KMS-11 (cell line): ENCODE measurements around the gene RTL10.

ENCODE experiments used
- H2AFZ ChIP-seq: fragments of 200-600 bp; sonication (generic); 2 replicates; pipeline ENCODE4 v1.6.1; 2016; ENCODE audit warnings: antibody characterized with exemption, mixed run types, low read depth
- H3K27ac ChIP-seq: fragments of 200-600 bp; sonication (generic); 2 replicates; pipeline ENCODE4 v1.6.1; 2016; ENCODE audit warnings: mild to moderate bottlenecking, mixed run types
- H3K27me3 ChIP-seq: fragments of 200-600 bp; sonication (generic); 2 replicates; pipeline ENCODE4 v1.6.1; 2017; ENCODE audit warnings: mild to moderate bottlenecking, low read depth, mixed run types, moderate library complexity; ENCODE audit not compliant: insufficient read depth
- H3K36me3 ChIP-seq: fragments of 200-600 bp; sonication (generic); 2 replicates; pipeline ENCODE4 v1.6.1; 2017; ENCODE audit warnings: mild to moderate bottlenecking, mixed run types; ENCODE audit not compliant: insufficient read depth
- H3K4me1 ChIP-seq: fragments of 200-600 bp; sonication (generic); 2 replicates; pipeline ENCODE4 v1.6.1; 2016; ENCODE audit warnings: mild to moderate bottlenecking, low read depth, mixed run types; ENCODE audit not compliant: poor library complexity, severe bottlenecking
- H3K4me2 ChIP-seq: fragments of 200-600 bp; sonication (generic); 2 replicates; pipeline ENCODE4 v1.7.0; 2016; ENCODE audit warnings: mild to moderate bottlenecking, mixed run types
- H3K4me3 ChIP-seq: fragments of 200-600 bp; sonication (generic); IDR thresholded peaks from 2 replicates; pipeline ENCODE4 v1.6.1; 2017; ENCODE audit warnings: low read depth, low read length, mixed read lengths; ENCODE audit not compliant: insufficient read depth
- H3K79me2 ChIP-seq: fragments of 200-600 bp; sonication (generic); 2 replicates; pipeline ENCODE4 v1.6.1; 2016; ENCODE audit warnings: low read depth, mixed run types; ENCODE audit not compliant: insufficient read depth
- H3K9ac ChIP-seq: fragments of 200-600 bp; sonication (generic); 2 replicates; pipeline ENCODE4 v1.6.1; 2016; ENCODE audit warnings: mild to moderate bottlenecking, mixed run types
- H4K20me1 ChIP-seq: fragments of 200-600 bp; sonication (generic); 2 replicates; pipeline ENCODE4 v1.6.1; 2016; ENCODE audit warnings: mild to moderate bottlenecking, mixed run types; ENCODE audit not compliant: insufficient read depth
- CTCF ChIP-seq: fragments of 200-600 bp; sonication (generic); conservative IDR thresholded peaks from 2 replicates; pipeline ENCODE4 v1.6.1; 2017; ENCODE audit warnings: low read depth, mild to moderate bottlenecking, antibody characterized with exemption, low read length, moderate library complexity, mixed read lengths

The RTL10 gene

DNA sequence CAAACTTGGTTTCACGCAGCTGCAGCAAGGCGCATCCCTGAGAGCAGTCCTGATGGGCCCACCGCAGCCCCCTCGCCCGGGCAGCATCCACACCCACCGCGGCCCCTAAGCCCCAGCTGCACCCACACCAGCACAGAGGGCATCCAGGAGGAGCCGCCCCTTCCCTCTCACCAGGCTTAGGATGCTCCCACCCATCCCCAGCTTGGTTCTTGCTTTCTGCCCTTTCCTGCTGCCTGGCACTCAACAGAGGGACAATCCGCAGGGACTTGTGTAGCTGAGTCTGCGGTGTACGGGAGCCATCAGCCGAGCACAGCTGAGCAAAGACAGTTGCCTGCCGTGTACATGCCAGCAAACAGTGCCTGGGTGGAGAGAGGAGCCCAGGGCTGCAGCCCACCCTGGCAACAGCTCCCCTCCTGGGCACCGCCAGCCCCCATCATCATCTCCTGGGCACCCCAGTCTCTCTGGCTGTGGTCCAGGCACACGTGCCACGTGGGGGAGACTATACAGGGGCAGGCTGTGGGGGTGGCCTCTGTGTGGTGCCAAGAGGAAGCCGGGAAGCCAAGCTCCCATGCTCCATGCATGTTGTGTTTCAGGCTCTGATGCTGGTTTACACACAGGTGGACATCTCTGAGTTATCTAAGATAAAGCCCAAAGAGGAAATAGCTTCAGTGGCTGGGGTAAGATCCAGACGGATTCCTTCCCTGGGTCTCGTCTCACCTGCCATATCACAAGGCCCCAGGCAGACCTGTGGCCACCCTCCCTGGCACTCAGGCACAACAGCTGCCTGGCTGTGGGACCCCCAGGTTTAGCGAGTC lies 36.0 kb upstream of the RTL10 start:
- H3K27ac ChIP-seq = peak overlapping the region; percentile 97
- no peaks in the 10 kb centered on the region for H3K27me3 ChIP-seq
- peak overlapping the region; percentile 82 for H3K9ac ChIP-seq
- peak overlapping the region; percentile 77; the same call in 1 of the 2 replicates for H2AFZ ChIP-seq
- no peaks in the 10 kb centered on the region for H3K79me2 ChIP-seq
- no peaks in the 10 kb centered on the region for H3K36me3 ChIP-seq
- H3K4me2 ChIP-seq = peak overlapping the region; percentile 98
- H3K4me1 ChIP-seq = peaks cover 43% of the 10 kb centered on the region
- H4K20me1 ChIP-seq = no peaks in the 10 kb centered on the region
- no peak for TF ChIP-seq CTCF
- H3K4me3 ChIP-seq = no peak overlapping the region

GRCh38 chr22:19889951-19890350 lies 35.3 kb upstream of the RTL10 start:
- Histone ChIP-seq H2AFZ (no peak overlapping the region), H3K36me3 (no peaks in the 10 kb centered on the region), H3K27me3 (no peaks in the 10 kb centered on the region), H3K79me2 (no peaks in the 10 kb centered on the region), H4K20me1 (no peaks in the 10 kb centered on the region), H3K27ac (0 out of 2 replicates have a peak overlapping the region, but pooled peaks have one; percentile 97), H3K4me2 (no peak overlapping the region), H3K4me1 (peaks cover 43% of the 10 kb centered on the region), H3K4me3 (no peak overlapping the region), H3K9ac (no peak overlapping the region)
- no peak for TF ChIP-seq CTCF

- Histone ChIP-seq H3K4me3 (no peak overlapping the region), H4K20me1 (no peaks in the 10 kb centered on the region), H3K79me2 (no peaks in the 10 kb centered on the region), H3K36me3 (no peaks in the 10 kb centered on the region), H3K4me2 (no peak overlapping the region), H3K27me3 (no peaks in the 10 kb centered on the region), H3K27ac (no peak overlapping the region), H2AFZ (no peak overlapping the region), H3K9ac (no peak overlapping the region), H3K4me1 (peaks cover 34% of the 10 kb centered on the region)
- no peak for TF ChIP-seq CTCF
These were observed 33.6 kb upstream of the RTL10 start for GRCh38 chr22:19888131-19888746.

- Histone ChIP-seq H3K4me3 (no peak overlapping the region), H3K27ac (no peak overlapping the region)
These were observed 32.7 kb upstream of the RTL10 start for GRCh38 chr22:19887256-19887985.

More at GRCh38 chr22:19887256-19887985, 32.7 kb upstream of the RTL10 start:
- H3K79me2 ChIP-seq = no peaks in the 10 kb centered on the region
- no peak overlapping the region for H3K4me2 ChIP-seq
- no peak for TF ChIP-seq CTCF
- peaks cover 26% of the 10 kb centered on the region for H3K4me1 ChIP-seq
- no peak overlapping the region for H3K9ac ChIP-seq
- H3K27me3 ChIP-seq = no peaks in the 10 kb centered on the region
- no peak overlapping the region for H2AFZ ChIP-seq
- H3K36me3 ChIP-seq = no peaks in the 10 kb centered on the region
- no peaks in the 10 kb centered on the region for H4K20me1 ChIP-seq
